ENCODE data around the gene SOWAHA.

The SOWAHA gene

DNA sequence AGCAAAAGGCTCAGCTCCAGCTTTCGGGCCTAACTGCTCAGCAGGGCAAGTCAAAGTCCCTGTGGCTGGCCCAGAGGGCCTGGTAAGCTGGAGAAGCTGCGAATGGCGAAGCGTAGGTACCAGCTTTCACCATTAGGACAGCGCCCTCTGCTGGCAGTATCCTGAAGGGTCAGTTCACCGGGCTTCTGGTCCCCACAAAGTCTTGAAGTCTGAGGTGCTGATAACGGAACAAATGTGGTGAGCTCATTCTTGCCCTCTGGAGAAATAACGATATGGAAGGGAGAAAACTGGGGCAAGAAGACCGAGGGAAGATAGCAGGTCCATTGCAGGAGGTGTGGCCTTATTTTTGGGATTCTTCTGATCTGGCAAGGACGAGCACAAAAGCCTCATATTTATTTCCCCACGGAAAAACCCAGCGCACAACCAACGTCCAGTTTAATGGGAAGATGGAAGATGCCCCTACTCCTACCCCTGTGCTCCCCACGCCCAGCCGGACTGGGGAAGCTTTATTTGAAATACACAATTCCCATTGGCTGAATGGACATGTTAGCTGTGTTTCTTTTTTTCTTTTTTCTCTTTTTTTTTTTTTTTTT is 7.2 kb downstream of the SOWAHA start:
- no peak overlapping the region for H3K4me3 ChIP-seq (replicated peaks in 1 of 2; ENCODE audit: low read depth in 2 of 2, low read length in 2 of 2)
- peak; percentile 86 for TF ChIP-seq CTCF (IDR thresholded peaks at IDR 0.05; ENCODE audit: low read depth, low read length)
- peak; percentile 94 for DNase-seq (ENCODE audit: low read depth in 2 of 2)

GRCh38 chr5:132821350-132821749 is 8.2 kb downstream of the SOWAHA start:
- no peak for TF ChIP-seq CTCF (IDR thresholded peaks at IDR 0.05; ENCODE audit: low read depth, low read length)
- no peak overlapping the region for H3K4me3 ChIP-seq (replicated peaks in 1 of 2; ENCODE audit: low read depth in 2 of 2, low read length in 2 of 2)
- DNase-seq (ENCODE audit: low read depth in 2 of 2), result no peak

GRCh38 chr5:132821791-132822190 is 8.7 kb downstream of the SOWAHA start:
- TF ChIP-seq CTCF (IDR thresholded peaks at IDR 0.05; ENCODE audit: low read depth, low read length), result no peak
- peak in 1 of 2 donors; percentile 30 for DNase-seq (ENCODE audit: low read depth in 2 of 2)

DNA sequence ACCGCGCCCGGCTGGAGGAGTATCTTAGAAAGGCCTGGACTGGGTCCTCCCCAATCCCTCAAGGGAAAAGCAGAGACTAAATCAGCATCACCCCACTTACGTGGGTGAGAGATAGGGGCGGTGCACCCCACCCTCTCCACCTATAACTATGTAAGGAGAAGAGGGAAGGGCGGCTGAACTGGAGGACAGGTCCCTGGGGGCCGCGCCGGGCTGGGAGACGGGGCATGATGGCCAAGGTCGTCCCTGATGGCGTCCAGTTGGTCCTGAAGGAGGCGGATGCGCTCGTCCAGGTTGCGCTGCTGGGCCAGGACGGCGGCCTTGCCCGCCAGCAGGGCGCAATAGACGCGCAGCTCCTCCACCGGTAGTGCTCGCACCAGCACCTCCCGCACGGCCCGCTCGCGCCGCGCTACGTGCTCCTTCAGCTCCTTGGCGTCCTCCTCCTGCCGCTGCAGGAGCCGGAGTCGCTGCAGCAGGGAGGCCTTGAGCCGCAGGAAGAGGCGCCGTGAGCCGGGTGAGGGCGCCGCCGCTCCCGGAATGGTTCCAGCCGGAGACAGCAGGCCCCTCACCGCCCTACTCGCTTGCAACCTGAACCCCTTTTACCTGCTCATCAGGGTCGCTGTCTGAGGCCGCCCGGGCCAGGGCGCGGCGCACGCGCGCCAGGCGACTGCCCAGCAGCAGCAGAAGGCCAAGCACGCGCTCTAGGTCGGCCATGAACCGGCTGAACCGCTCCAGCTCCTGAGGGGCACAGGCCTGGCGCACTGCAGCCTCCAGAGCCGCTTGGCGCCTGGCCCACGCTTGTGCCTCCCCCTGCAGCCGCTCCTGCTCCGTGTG is 9.8 kb downstream of the SOWAHA start:
- DNase-seq (ENCODE audit: low read depth in 2 of 2), result peak in 1 of 2 donors; percentile 44

More at GRCh38 chr5:132821791-132822190, 8.7 kb downstream of the SOWAHA start:
- no peak overlapping the region for H3K4me3 ChIP-seq (replicated peaks in 1 of 2; ENCODE audit: low read depth in 2 of 2, low read length in 2 of 2)

GRCh38 chr5:132823481-132824050 is 10.5 kb downstream of the SOWAHA start:
- no peak for TF ChIP-seq CTCF (IDR thresholded peaks at IDR 0.05; ENCODE audit: low read depth, low read length)
- no peak for DNase-seq (ENCODE audit: low read depth in 2 of 2)

More for the DNA sequence above, 9.8 kb downstream of the SOWAHA start:
- TF ChIP-seq CTCF (IDR thresholded peaks at IDR 0.05; ENCODE audit: low read depth, low read length), result no peak
- no peak overlapping the region for H3K4me3 ChIP-seq (replicated peaks in 1 of 2; ENCODE audit: low read depth in 2 of 2, low read length in 2 of 2)

GRCh38 chr5:132824426-132824825 is 11.3 kb downstream of the SOWAHA start:
- TF ChIP-seq CTCF (IDR thresholded peaks at IDR 0.05; ENCODE audit: low read depth, low read length), result no peak
- no peak overlapping the region for H3K4me3 ChIP-seq (replicated peaks in 1 of 2; ENCODE audit: low read depth in 2 of 2, low read length in 2 of 2)
- DNase-seq (ENCODE audit: low read depth in 2 of 2), result no peak

More at GRCh38 chr5:132823481-132824050, 10.5 kb downstream of the SOWAHA start:
- no peak overlapping the region for H3K4me3 ChIP-seq (replicated peaks in 1 of 2; ENCODE audit: low read depth in 2 of 2, low read length in 2 of 2)
